Activated CD4-positive, alpha-beta T cell treated with anti-CD3 and anti-CD28 coated beads, Interleukin-2, amount 50 U/mL, for 48 hours (primary cell): ENCODE results near the gene MAJIN.

ENCODE experiments used
- DNase-seq, 2 experiments: peaks; one replicate each; pipeline ENCODE4 v3.0.0-alpha.2; 2020

Gene MAJIN

GRCh38 chr11:64932324-64932723 lies 39.6 kb downstream of the MAJIN start:
- no peak for DNase-seq

GRCh38 chr11:64931290-64931689 lies 40.6 kb downstream of the MAJIN start:
- no peak for DNase-seq

- no peak for DNase-seq
These were observed 41.6 kb downstream of the MAJIN start for GRCh38 chr11:64930340-64930739.

DNA sequence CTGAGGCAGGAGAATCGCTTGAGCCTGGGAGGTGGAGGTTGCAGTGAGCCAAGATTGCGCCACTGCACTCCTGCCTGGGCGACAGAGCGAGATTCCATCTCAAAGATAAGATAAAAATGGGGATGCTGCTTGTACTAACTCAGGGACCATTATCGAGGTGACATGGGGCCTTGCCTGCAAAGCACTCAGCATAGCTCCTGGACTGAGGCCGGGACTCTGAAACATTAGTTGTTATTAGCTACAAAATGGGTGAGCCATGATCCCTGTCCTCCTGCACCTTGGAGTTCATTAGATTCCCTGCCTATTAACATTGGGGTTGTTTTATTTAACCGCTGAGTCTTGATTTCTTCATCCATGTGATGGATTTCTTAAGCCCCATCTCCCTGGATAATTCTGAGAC lies 42.3 kb downstream of the MAJIN start:
- no peak for DNase-seq

DNA sequence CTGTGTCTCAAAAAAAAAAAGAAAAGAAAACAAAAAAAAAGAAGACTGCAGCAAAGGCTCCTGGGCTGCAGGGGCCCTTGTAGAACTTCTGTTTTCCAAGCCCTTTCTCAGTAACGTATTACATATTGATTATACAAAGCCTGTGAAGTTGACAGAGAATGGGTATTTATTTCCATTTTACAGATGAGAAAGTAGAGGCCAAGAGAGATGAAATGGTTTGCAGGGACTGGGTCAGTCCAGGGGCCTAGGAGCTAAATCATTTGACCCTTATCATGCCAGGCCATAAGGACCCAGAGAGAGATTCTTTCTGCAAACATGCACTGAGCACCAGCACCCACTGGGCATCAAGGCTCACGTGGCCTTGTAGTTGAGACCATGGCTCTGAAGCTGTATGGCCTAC lies 43.0 kb downstream of the MAJIN start:
- no peak for DNase-seq

GRCh38 chr11:64926689-64927088 lies 45.2 kb downstream of the MAJIN start:
- no peak for DNase-seq

GRCh38 chr11:64925536-64926436 lies 46.1 kb downstream of the MAJIN start:
- DNase-seq: no peak

DNA sequence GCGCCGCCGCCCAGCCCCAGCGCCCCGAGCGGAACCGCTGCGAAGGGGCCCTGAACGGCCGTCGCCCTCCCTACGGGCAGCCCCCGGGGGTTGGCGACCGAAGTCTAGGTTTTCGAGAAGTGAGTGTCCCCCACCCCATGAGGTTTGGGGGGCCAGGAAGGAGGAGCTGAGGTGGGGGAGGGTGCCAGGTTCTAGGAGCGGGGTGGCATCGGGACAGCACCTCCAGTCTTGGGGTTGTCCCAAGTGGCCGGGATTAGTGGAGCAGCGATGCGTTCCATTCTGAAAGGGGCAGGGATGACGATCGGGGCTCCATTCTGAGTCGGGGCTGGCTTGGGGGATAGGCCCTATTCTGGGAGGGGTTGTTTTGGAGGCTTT lies 47.0 kb downstream of the MAJIN start:
- peak; percentile 16 to 35 for DNase-seq

DNA sequence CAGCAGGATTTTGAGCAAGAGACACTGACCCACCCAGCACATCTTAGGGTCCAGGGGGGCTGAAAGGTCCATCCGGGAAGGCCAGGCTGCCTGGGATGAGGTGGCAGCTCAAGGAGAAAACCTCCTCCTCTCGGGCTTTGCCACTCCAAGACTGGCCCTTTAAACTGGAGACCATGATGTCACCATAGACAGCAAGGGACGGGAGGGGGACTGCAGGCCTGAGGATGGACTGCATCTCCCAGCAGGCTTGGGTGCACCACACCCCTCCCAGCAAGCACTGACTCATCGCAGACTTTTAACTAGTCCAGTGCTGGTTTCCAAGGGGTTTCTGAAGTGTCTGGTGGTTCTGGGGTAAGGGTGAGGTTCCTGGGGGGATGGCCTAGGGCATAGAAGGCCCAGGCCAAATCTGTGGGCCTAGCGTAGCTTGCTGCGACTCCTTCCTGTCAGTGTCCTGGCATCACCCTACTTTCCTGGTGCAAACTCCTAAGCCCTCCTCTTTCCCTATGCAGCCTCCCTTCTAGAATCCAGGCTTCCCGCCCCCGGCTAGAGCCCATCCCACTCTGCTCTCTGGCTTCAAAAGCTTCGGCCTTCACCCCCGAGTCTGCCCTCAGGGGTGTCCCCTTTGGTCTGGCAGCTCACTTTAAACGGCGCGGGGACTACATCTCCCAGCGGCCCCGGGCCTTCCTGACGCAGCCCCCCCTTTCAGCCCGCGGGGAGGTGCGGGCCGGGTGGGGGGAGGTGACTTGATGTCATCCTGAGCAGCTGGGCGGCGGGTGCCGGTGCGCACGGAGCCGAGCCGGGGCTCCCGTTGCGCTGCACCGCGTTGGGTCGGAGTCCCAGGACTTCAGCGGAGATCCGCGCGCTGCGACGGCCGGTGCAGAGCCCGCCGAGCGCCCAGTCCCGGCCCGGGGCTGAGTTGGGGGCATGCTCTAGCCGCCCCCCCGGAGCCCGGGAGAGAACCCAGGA lies 47.7 kb downstream of the MAJIN start, which contains the start of gene PPP2R5B:
PPP2R5B (plus strand) TSS at position 746 of the 966 bp plus-strand sequence. CDS start 1,046 bp downstream, outside the sequence.
- DNase-seq: peak; percentile 88 to 89

- DNase-seq: no peak
These were observed 48.7 kb downstream of the MAJIN start for GRCh38 chr11:64923151-64923661.

- DNase-seq: no peak
These were observed 50.5 kb downstream of the MAJIN start for GRCh38 chr11:64921384-64921783.

- DNase-seq: no peak
These were observed 51.8 kb downstream of the MAJIN start for GRCh38 chr11:64920124-64920523.

DNA sequence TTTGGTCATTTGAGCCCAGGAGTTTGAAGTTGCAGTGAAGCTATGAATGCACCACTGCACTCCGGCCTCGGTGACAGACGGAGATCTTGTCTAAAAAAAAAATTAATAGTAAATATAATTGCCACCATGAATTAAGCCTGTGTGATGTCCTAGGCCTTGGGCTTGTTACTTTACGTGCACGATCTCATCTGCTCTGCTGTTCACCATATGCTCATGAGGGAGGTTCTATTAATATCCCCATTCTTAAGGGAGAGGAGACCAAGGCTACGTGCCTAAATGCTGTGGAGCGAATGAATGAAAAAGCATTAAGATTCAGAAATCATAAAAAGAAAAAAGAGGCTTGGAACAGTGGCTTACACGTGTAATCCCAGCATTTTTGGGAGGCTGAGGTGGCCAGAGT lies 52.3 kb downstream of the MAJIN start:
- DNase-seq: no peak

DNA sequence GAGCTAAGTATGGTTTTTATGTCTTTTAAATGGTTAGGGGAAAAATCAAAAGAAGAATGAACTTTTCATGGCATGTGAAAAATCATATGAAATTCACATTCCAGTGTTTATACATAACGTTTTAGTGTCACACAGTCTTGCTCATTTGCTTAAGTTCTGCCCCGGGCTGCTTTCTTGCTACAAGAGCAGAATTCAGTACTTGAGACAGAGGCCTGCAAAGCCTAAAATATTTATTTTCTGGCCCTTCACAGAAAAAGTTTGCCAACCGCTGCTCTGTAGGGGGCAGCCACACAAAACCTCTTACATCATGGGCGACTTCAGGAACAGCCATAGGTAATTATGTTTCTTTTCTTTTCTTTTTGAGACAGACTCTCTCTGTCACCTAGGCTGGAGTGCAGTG lies 53.9 kb downstream of the MAJIN start:
- no peak for DNase-seq

GRCh38 chr11:64917663-64917995 lies 54.3 kb downstream of the MAJIN start:
- DNase-seq: no peak

DNA sequence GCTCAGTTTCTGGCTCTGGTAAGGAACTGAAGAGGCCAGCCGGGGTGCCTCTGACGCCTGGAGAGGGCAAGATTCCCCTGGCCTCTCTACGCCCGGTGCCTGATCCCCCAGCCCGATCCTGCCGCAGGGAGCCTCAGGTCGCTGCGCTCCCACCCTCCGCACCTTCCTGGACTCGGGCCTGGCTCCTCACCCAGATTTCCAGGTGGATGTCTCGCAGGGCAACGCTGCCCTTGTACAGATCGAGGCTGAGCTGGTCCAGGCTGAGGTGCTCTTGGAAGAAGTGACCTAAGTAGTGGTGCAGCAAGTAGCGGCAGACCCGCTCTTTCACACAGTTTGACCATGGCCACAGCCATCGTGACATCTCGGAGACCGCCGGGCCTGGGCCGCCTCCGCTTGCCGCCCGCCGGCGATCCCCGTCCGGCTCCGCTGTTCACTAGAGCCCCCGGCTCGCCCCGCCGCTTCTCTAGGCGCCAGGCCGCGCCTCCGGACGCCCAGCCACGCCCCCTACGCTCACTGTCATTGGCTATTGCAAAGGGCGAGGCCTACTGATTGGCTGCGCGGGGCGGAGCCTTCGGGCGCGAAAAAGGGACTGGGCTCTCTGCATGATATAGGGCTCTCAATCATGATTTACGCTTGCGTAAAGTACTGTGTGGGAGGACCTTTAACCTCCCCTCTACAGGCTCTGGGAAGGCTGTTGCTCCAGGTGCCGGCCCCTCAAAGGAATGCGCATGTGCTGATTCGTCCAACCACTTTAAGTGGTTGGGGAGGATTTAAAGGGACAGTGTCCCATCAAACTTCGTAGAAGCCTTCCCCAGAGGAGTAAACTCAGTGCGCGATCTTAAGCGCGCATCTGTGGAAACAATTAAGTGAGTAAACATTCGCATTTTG lies 54.9 kb downstream of the MAJIN start, which contains the start of gene ATG2A:
ATG2A (minus strand) TSS at position 435 of the 888 bp plus-strand sequence; CDS start at position 361, 74 bp downstream.
- peak; percentile 99 to 100 for DNase-seq

DNA sequence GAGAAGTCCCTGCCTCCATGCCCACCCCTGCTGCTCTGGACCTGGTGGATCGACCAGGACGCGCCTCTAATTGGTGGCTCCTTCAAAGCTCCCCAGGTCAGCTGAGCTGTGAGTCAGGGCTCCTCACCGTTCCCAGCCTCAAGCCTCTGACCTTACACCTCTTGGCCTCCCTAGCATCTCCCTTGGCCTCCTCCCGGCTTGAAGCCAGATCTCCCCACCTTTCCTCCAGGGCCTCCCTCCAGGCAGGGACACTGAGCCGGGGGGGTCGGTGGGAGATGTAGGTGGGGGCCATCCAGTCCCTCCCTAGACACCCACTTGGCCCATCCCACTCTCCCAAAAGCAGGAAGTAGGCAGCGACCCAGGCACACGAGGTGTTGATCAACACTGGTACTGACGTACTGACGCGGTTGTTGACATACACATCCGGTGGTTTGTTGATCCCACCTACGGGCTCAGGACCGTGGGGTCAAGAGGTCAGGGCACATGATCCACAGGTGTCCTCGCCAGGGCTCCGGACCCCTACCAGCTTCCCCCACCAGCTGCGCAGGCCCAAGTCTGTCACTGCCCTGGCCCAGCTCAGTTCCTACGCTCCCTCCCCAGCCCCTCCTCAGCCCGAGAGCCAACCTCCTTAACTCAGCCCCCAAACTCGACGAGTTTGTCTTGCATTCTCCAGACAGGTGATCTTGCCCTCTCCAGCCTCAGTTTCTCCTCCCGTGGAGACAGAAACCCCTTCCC lies 55.7 kb downstream of the MAJIN start:
- peak; percentile 13 to 31 for DNase-seq

DNA sequence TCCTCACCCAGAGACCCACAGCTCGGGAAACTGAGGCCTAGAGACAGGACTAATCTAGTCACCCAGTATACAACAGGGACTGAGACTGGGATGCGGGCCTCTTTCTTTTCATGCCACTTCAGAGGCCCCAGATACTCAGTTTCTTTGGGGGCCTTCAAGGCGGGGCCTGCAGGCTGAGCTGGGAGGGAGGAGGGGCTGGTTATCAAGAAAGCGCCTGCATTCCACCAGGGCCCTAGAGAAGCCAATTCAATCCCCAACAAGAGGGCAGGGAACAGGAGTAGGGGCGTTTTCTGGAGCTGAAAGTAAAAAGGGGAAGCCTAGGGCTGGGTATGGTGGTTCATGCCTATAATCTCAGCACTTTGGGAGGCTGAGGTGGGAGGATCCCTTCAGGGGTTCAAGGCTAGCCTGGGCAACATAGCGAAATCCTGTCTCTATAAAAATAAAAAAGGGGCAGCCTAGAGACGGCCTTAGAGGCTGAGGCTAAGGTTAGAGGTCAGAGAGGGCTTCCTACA lies 56.5 kb downstream of the MAJIN start:
- no peak for DNase-seq

GRCh38 chr11:64914123-64914522 lies 57.8 kb downstream of the MAJIN start:
- DNase-seq: no peak

- DNase-seq: no peak
These were observed 58.7 kb downstream of the MAJIN start for GRCh38 chr11:64913171-64913727.

DNA sequence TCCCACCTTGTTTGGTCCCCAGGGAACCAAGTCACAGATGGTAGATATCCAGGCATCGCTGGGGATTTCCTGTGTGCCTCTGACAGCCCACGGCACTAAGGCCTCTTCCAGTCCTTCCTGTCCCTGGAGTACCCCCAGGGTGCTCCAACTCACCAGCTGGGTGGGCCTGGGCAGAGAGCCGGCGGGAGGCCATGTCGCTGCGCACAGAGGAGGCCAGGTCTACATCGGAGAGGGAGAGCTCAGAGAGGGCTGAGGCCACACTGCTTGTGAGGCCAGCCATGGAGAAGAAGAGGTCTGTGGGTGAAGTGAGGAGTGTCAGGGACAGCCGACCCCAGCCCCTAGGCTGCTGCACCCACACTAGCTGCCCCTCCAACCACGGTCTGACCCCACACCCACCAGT lies 60.2 kb downstream of the MAJIN start:
- no peak for DNase-seq
